22Rv1 (cell line): ENCODE data around the gene CAMK2G.

Experiments
- H3K27ac ChIP-seq: fragments of 450-650 bp; 2 replicates; pipeline ENCODE4 v1.5.1; 2017
- ZFX ChIP-seq: fragments of 450-650 bp; IDR thresholded peaks from 2 replicates; pipeline ENCODE4 v1.6.1; 2017; ENCODE audit warnings: antibody characterized with exemption, borderline replicate concordance
- TF ChIP-seq, protein P1 (sequence below): fragments of 450-650 bp; IDR thresholded peaks from 2 replicates; pipeline ENCODE4 v1.5.1; 2017; ENCODE audit warnings: mild to moderate bottlenecking

The CAMK2G gene

DNA sequence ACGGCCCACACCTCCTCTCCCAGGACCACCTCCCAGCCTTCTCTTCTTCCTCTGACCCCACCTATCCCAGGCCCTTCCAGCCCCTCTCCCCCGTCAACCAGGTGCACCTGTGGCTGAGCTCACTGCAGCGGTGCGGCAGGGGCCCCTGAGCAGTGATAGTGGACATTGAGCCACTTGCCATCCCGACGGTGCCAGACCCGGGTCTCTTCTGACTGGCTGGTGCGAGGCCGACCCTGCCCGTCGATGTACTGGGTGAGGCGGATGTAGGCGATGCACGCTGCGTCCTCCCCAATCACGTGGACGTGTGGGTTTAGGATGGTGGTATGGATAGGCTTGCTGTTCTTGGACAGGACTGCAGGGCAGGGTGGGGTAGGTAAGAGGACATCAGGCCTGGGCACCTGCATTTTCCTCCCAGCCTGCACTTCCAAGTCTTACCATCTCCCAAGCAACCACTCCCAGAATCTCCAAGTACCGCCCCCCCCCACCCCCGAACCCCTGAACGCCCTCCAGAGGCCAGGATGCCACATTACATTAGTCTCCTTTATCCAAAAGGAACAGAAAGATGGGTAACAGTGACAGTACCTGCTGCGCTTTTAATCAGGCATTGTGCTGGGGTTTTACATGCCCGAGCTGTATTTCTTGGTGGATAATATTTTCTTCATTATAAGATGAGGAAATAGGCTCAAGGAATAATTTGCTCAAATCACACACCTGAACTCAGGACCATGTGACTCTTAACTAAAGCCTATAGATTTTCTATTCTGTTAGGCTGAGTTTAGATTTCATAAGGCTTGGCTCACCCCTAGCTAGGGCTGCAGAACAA lies 59.2 kb downstream of the CAMK2G start:
- no peak for TF ChIP-seq ZFX
- TF ChIP-seq, protein P1, sequence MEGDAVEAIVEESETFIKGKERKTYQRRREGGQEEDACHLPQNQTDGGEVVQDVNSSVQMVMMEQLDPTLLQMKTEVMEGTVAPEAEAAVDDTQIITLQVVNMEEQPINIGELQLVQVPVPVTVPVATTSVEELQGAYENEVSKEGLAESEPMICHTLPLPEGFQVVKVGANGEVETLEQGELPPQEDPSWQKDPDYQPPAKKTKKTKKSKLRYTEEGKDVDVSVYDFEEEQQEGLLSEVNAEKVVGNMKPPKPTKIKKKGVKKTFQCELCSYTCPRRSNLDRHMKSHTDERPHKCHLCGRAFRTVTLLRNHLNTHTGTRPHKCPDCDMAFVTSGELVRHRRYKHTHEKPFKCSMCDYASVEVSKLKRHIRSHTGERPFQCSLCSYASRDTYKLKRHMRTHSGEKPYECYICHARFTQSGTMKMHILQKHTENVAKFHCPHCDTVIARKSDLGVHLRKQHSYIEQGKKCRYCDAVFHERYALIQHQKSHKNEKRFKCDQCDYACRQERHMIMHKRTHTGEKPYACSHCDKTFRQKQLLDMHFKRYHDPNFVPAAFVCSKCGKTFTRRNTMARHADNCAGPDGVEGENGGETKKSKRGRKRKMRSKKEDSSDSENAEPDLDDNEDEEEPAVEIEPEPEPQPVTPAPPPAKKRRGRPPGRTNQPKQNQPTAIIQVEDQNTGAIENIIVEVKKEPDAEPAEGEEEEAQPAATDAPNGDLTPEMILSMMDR, result peak; percentile 62
- H3K27ac ChIP-seq, result no peak overlapping the region

GRCh38 chr10:73814276-73814895 lies 60.0 kb downstream of the CAMK2G start:
- H3K27ac ChIP-seq, result no peak overlapping the region
- TF ChIP-seq ZFX, result no peak
- TF ChIP-seq, protein P1, result no peak

DNA sequence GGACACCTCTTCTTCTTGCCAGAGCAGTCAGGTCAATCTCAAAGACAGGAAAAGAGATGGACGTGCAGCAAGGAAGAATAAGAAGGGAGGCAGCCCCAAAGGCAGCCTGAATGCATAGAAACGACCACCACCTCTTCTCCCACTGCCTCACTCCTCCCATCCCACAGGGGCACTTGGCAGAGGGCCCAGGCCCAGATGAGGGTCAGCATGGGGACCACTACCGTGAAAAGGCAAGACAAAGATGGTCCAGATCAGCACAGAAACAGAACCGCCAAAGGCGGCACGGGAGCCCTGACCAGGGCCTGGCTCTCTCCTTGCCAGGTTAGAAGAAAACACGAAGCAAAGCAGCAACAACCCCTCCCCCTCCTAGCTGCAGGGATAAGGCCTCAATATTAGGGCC lies 61.0 kb downstream of the CAMK2G start:
- H3K27ac ChIP-seq, result no peak overlapping the region

GRCh38 chr10:73812657-73813056 lies 61.7 kb downstream of the CAMK2G start:
- no peak for TF ChIP-seq ZFX
- TF ChIP-seq, protein P1, result no peak
- no peak overlapping the region for H3K27ac ChIP-seq

More for the DNA sequence above, 61.0 kb downstream of the CAMK2G start:
- no peak for TF ChIP-seq ZFX
- TF ChIP-seq, protein P1, result no peak

GRCh38 chr10:73810735-73811465 lies 63.5 kb downstream of the CAMK2G start:
- peak overlapping the region; percentile 61 for H3K27ac ChIP-seq
- no peak for TF ChIP-seq ZFX
- TF ChIP-seq, protein P1, result no peak

DNA sequence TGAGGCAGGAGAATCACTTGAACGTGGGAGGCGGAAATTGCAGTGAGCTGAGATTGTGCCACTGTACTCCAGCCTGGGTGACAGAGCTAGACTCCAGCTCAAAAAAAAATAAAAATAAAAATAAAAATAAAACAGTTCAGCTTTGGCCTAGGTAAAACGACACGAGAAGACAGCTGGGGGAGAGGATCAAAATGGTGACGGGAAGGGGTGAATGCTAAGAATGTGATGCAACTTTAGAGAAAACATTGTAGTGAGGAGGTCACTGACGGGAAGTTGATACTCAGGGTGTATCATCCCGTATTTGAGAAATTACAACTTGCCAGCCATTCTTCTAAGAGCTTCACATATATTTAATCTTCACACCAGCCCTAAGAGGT lies 64.0 kb downstream of the CAMK2G start:
- no peak overlapping the region; the same call in 1 of the 2 replicates for H3K27ac ChIP-seq
- no peak for TF ChIP-seq ZFX
- TF ChIP-seq, protein P1, result no peak
